Vagina (tissue), 2 donors: Measurements from ENCODE around the gene CNTF.

ENCODE experiments used
- POLR2A ChIP-seq, 2 donors: fragments of 450-650 bp; IDR thresholded peaks; one replicate each; pipeline ENCODE4 v1.6.1; 2017; ENCODE audit warnings: antibody characterized with exemption in 2 of 2, mild to moderate bottlenecking in 2 of 2, moderate library complexity in 2 of 2
- POLR2AphosphoS5 ChIP-seq, 2 donors: sonication (generic); formaldehyde crosslinking; IDR thresholded peaks; one replicate each; pipeline ENCODE4 v1.9.0; 2017; ENCODE audit warnings: antibody characterized with exemption in 2 of 2, mild to moderate bottlenecking in 2 of 2, low read depth in 1 of 2; ENCODE audit not compliant: insufficient read depth in 1 of 2
- TF ChIP-seq, protein P1 (sequence below), 3 experiments: fragments of 450-650 bp in 2 of 3; fragments of 200-600 bp in 1 of 3; sonication (generic) in 1 of 3; IDR thresholded peaks; one replicate each; pipeline ENCODE4 v1.5.1; 2017 to 2019; ENCODE audit warnings: antibody characterized with exemption in 3 of 3, mild to moderate bottlenecking in 2 of 3, moderate library complexity in 2 of 3

DNA sequence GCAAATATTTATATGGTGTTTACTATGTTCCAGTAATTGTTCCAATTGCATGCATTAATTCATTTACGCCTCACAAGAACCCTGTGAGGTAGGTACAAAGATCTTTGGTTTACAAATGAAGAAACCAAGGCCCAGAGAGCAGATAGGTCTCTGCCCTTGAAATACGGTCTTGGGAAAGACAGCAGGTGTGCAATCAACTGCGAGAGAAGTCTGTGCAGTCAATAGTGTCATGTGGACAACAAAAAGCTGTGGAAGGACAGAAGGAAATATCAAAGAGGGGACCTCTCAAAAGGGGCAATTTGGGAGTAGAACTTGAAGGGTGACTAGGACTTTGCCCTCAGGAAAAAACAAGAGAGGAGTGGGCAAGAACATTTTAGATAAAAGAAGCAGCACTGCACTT is 8.9 kb downstream of the CNTF start:
- TF ChIP-seq, protein P1, sequence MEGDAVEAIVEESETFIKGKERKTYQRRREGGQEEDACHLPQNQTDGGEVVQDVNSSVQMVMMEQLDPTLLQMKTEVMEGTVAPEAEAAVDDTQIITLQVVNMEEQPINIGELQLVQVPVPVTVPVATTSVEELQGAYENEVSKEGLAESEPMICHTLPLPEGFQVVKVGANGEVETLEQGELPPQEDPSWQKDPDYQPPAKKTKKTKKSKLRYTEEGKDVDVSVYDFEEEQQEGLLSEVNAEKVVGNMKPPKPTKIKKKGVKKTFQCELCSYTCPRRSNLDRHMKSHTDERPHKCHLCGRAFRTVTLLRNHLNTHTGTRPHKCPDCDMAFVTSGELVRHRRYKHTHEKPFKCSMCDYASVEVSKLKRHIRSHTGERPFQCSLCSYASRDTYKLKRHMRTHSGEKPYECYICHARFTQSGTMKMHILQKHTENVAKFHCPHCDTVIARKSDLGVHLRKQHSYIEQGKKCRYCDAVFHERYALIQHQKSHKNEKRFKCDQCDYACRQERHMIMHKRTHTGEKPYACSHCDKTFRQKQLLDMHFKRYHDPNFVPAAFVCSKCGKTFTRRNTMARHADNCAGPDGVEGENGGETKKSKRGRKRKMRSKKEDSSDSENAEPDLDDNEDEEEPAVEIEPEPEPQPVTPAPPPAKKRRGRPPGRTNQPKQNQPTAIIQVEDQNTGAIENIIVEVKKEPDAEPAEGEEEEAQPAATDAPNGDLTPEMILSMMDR (IDR thresholded peaks at IDR 0.05), result no peak
- no peak for TF ChIP-seq POLR2AphosphoS5 (IDR thresholded peaks at IDR 0.05; ENCODE audit: insufficient read depth in 1 of 2, low read depth in 1 of 2)
- TF ChIP-seq POLR2A (IDR thresholded peaks at IDR 0.05), result no peak
